ENCODE data around the gene FAM229A. TPM values are rescaled to one million over a fixed set of nuclear protein-coding genes. Genes with fewer than 3 reads are reported as not detected.

FAM229A gene
- total and polyA plus RNA-seq, 9 of the 15 experiments (the other 6 are each of a cell fraction or from before 2014, with no cell fraction given), result 0.04 to 21.6 (median 7.4) TPM

GRCh38 chr1:32351399-32352238 is 10.7 kb downstream of the FAM229A start (continued):
- TF ChIP-seq CTCFL (IDR thresholded peaks at IDR 0.05; ENCODE audit: borderline replicate concordance, insufficient read depth, low read depth, low read length, poor library complexity, severe bottlenecking) (peak; percentile 10), NEUROD1 (IDR thresholded peaks at IDR 0.05; ENCODE audit: borderline replicate concordance, low read depth, low read length, partially characterized antibody) (no peak), SMC3 (conservative IDR thresholded peaks at IDR 0.05; ENCODE audit: insufficient read depth, low read depth, low read length) (no peak), ZNF239 (CRISPR knock-in tag; IDR thresholded peaks at IDR 0.05) (no peak), CCAR2 (IDR thresholded peaks at IDR 0.05; ENCODE audit: low read depth, low read length) (no peak), RFX7 (CRISPR knock-in tag; IDR thresholded peaks at IDR 0.05) (no peak), THRB (CRISPR knock-in tag; conservative IDR thresholded peaks at IDR 0.05) (0 out of 2 replicates have a peak, but pooled peaks have one; percentile 32), ESRRB (CRISPR knock-in tag; IDR thresholded peaks at IDR 0.05; ENCODE audit: borderline replicate concordance) (no peak), ELF2 (CRISPR knock-in tag; IDR thresholded peaks at IDR 0.05) (no peak; the same call in 1 of the 2 replicates), ZNF695 (CRISPR knock-in tag; IDR thresholded peaks at IDR 0.05) (no peak), PCBP1 (IDR thresholded peaks at IDR 0.05; ENCODE audit: low read depth, low read length, poor library complexity, severe bottlenecking) (no peak), CREB1 (IDR thresholded peaks at IDR 0.05) (peak; percentile 57), CREB1 (CRISPR knock-in tag; IDR thresholded peaks at IDR 0.05) (peak; percentile 67; the same call in 1 of the 2 replicates), GABPA (tag; conservative IDR thresholded peaks at IDR 0.05; ENCODE audit: low read depth) (peak; percentile 76), ZNF780A (CRISPR knock-in tag; IDR thresholded peaks at IDR 0.05) (no peak)
- TF ChIP-seq, protein P1, sequence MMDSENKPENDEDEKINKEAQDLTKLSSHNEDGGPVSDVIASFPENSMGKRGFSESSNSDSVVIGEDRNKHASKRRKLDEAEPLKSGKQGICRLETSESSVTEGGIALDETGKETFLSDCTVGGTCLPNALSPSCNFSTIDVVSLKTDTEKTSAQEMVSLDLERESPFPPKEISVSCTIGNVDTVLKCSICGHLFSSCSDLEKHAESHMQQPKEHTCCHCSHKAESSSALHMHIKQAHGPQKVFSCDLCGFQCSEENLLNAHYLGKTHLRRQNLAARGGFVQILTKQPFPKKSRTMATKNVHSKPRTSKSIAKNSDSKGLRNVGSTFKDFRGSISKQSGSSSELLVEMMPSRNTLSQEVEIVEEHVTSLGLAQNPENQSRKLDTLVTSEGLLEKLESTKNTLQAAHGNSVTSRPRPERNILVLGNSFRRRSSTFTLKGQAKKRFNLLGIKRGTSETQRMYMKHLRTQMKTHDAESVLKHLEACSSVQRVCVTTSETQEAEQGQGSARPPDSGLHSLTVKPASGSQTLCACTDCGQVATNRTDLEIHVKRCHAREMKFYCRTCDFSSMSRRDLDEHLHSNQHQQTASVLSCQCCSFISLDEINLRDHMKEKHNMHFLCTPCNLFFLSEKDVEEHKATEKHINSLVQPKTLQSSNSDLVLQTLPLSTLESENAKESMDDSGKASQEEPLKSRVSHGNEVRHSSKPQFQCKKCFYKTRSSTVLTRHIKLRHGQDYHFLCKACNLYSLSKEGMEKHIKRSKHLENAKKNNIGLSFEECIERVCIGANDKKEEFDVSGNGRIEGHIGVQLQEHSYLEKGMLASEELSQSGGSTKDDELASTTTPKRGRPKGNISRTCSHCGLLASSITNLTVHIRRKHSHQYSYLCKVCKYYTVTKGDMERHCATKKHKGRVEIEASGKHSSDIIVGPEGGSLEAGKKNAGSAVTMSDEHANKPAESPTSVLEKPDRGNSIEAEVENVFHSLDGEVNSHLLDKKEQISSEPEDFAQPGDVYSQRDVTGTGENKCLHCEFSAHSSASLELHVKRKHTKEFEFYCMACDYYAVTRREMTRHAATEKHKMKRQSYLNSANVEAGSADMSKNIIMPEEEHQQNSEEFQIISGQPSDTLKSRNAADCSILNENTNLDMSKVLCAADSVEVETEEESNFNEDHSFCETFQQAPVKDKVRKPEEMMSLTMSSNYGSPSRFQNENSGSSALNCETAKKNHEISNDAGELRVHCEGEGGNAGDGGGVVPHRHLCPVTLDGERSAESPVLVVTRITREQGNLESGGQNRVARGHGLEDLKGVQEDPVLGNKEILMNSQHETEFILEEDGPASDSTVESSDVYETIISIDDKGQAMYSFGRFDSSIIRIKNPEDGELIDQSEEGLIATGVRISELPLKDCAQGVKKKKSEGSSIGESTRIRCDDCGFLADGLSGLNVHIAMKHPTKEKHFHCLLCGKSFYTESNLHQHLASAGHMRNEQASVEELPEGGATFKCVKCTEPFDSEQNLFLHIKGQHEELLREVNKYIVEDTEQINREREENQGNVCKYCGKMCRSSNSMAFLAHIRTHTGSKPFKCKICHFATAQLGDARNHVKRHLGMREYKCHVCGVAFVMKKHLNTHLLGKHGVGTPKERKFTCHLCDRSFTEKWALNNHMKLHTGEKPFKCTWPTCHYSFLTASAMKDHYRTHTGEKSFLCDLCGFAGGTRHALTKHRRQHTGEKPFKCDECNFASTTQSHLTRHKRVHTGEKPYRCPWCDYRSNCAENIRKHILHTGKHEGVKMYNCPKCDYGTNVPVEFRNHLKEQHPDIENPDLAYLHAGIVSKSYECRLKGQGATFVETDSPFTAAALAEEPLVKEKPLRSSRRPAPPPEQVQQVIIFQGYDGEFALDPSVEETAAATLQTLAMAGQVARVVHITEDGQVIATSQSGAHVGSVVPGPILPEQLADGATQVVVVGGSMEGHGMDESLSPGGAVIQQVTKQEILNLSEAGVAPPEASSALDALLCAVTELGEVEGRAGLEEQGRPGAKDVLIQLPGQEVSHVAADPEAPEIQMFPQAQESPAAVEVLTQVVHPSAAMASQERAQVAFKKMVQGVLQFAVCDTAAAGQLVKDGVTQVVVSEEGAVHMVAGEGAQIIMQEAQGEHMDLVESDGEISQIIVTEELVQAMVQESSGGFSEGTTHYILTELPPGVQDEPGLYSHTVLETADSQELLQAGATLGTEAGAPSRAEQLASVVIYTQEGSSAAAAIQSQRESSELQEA (IDR thresholded peaks at IDR 0.05; ENCODE audit: low read depth), result no peak

Data from K562 (cell line).